AG04450 (cell line): ENCODE results near the gene CHTF18. TPM values are rescaled to one million over a fixed set of nuclear protein-coding genes. Genes with fewer than 3 reads are reported as not detected.

ENCODE experiments used
- CTCF ChIA-PET: fragments of 300-600, 350-600 bp; formaldehyde crosslinking; extraction: SDS; loops from one replicate; lab custom pipeline; 2022; ENCODE audit warnings: antibody characterized with exemption, inconsistent platforms; lab: Charles Lee
- POLR2A ChIA-PET: fragments of 350-600 bp; formaldehyde crosslinking; extraction: SDS; loops from one replicate; lab custom pipeline; 2021; ENCODE audit warnings: antibody characterized with exemption, inconsistent platforms; lab: Yijun Ruan, JAX
- DNase-seq: peaks from one replicate; pipeline ENCODE4 v3.0.0-alpha.2; 2011; ENCODE audit warnings: low read depth, low spot score
- H3K27ac ChIP-seq: one replicate; pipeline ENCODE4 v1.5.1; 2012; ENCODE audit warnings: low read depth, low read length, control low read depth
- H3K27me3 ChIP-seq: one replicate; pipeline ENCODE4 v1.6.0; 2012; ENCODE audit warnings: low read length; ENCODE audit not compliant: control insufficient read depth, insufficient read depth
- H3K4me3 ChIP-seq: 2 replicates; pipeline ENCODE4 v1.5.1; 2011; ENCODE audit warnings: mild to moderate bottlenecking, low read depth, low read length, control low read depth
- H3K9me3 ChIP-seq: 2 replicates; pipeline ENCODE4 v1.5.1; 2012; ENCODE audit warnings: low read length; ENCODE audit not compliant: control insufficient read depth, insufficient read depth
- polyA plus RNA-seq: library from polyadenylated mRNA; depleted of rRNA; stranded (reverse); fragments of >200 nt; gene quantifications from 2 replicates; pipeline ENCODE4 v1.2.3, GENCODE V29; 2011
- TF ChIP-seq, protein P1 (sequence below): IDR thresholded peaks from 2 replicates; pipeline ENCODE4 v1.5.1; 2011; ENCODE audit warnings: low read depth, low read length, control low read depth, inconsistent platforms

The CHTF18 gene
- polyA plus RNA-seq, 1 experiment = 1.1 TPM

DNA sequence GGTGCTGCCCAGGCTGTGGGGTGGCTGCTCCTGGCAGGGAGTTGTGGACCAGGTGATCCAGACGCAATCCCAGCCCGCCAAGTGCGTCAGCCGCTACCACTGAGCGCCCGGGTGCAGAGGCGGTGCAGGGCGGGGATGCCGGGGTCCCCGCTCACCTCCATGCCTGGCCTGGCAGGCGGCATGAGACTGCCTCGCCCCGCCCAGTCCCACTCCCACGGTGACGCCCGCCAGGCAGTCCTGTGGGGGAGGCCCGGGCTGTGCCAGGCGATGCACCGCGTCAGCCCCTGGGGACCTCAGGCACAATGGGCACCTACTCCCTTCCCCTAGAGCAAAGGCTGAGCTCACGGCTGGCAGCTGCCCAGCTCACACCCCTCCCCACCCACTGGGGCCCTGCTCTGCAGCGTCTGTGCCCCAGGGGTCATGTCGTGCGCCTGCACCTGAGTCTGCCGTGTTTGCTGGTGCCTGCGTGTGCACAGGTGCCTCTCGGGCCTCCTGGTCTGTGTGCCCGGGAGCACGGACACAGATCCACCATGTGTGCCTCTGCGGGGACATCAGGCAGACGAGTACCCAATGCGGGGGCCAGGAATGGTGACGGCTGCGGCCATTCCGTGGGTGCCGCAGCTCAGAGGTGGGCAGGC, 5.5 kb upstream of the CHTF18 start:
- POLR2A ChIA-PET = no interaction called here
- Histone ChIP-seq H3K27ac (no peak overlapping the region), H3K4me3 (no peak overlapping the region), H3K9me3 (no peaks in the 10 kb centered on the region; the same call in 1 of the 2 replicates), H3K27me3 (no peaks in the 10 kb centered on the region)
- no peak for DNase-seq
- TF ChIP-seq, protein P1, sequence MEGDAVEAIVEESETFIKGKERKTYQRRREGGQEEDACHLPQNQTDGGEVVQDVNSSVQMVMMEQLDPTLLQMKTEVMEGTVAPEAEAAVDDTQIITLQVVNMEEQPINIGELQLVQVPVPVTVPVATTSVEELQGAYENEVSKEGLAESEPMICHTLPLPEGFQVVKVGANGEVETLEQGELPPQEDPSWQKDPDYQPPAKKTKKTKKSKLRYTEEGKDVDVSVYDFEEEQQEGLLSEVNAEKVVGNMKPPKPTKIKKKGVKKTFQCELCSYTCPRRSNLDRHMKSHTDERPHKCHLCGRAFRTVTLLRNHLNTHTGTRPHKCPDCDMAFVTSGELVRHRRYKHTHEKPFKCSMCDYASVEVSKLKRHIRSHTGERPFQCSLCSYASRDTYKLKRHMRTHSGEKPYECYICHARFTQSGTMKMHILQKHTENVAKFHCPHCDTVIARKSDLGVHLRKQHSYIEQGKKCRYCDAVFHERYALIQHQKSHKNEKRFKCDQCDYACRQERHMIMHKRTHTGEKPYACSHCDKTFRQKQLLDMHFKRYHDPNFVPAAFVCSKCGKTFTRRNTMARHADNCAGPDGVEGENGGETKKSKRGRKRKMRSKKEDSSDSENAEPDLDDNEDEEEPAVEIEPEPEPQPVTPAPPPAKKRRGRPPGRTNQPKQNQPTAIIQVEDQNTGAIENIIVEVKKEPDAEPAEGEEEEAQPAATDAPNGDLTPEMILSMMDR = no peak
- CTCF ChIA-PET = interaction anchor here (0.5 kb wide), 1 partner anchor 9 kb away, joined by 3 read pairs; no protein-coding TSS in a partner anchor

DNA sequence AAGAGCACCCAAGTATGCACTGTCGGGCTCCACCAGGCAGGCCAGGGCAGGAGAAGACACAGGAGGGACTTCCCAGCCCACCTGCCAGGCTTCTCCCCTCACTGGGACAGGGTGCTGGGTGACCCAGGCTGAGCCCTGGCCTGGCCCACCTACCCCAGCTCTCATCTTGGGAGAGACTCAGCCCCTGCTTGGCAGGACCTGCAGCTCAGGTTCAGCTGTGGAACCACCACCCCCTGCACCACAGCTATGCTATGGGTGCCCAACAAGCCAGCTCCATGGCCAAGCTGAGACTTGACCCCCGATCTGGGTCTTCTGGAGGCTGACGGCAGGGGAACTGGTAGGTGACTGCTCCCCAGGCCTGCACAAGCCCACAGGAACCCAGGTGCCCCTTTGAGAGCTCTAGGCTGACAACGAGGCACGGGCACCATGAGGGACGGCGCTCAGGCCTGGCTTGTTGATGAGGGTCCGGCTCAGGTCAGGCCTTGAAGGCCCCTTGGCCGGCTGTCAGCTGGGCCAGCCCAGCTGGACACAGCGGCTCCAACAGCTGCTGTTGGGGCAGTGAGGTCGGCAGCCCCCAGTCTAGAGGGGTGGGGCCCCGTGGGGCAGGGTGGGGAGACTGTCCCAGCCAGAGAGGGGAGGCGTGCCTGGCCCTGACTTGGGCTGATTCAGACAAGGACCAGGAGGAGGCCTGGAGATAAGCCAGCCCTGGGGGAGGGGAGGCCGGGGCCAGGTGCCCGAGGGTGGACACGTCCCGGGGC, 4.8 kb upstream of the CHTF18 start:
- TF ChIP-seq, protein P1 = no peak
- ChIA-PET POLR2A (interaction anchor here (0.7 kb wide), 1 partner anchor 69 kb away, joined by 5 read pairs; no protein-coding TSS in a partner anchor), CTCF (interaction anchor here (0.5 to 1.5 kb wide), 2 partner anchors 10 to 43 kb away, joined by 3 read pairs; partner anchors contain the start of gene CIAO3)
- no peak overlapping the region for H3K4me3 ChIP-seq
- no peaks in the 10 kb centered on the region; the same call in 1 of the 2 replicates for H3K9me3 ChIP-seq
- no peak overlapping the region for H3K27ac ChIP-seq
- no peaks in the 10 kb centered on the region for H3K27me3 ChIP-seq
- DNase-seq = no peak

DNA sequence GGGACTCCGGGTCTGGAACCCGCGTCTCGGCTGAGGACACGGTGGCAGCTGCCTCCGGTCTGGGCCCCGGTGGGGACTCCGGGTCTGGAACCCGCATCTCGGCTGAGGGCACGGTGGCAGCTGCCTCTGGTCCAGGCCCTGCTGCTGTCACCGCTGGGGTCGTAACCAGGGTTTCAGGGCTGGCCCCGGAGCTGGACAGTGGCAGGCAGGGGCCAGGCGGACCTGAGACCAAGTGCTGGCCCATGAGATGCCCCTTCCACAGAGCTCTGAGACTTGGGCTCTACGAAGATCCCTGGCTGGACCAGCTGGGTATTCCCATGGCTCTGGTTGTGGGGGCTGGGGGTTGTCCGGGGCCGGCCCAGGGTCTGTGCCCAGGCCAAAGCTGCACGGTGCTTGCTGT, 4.0 kb upstream of the CHTF18 start:
- POLR2A ChIA-PET = no interaction called here
- Histone ChIP-seq H3K9me3 (no peaks in the 10 kb centered on the region; the same call in 1 of the 2 replicates), H3K27ac (no peak overlapping the region), H3K27me3 (no peaks in the 10 kb centered on the region), H3K4me3 (no peak overlapping the region)
- CTCF ChIA-PET = interaction anchor here (0.8 to 3.6 kb wide), 4 partner anchors 43 to 319 kb away, joined by 3 to 29 read pairs (median 3); partner anchors contain the start of gene CIAO3
- no peak for DNase-seq
- TF ChIP-seq, protein P1 = no peak

DNA sequence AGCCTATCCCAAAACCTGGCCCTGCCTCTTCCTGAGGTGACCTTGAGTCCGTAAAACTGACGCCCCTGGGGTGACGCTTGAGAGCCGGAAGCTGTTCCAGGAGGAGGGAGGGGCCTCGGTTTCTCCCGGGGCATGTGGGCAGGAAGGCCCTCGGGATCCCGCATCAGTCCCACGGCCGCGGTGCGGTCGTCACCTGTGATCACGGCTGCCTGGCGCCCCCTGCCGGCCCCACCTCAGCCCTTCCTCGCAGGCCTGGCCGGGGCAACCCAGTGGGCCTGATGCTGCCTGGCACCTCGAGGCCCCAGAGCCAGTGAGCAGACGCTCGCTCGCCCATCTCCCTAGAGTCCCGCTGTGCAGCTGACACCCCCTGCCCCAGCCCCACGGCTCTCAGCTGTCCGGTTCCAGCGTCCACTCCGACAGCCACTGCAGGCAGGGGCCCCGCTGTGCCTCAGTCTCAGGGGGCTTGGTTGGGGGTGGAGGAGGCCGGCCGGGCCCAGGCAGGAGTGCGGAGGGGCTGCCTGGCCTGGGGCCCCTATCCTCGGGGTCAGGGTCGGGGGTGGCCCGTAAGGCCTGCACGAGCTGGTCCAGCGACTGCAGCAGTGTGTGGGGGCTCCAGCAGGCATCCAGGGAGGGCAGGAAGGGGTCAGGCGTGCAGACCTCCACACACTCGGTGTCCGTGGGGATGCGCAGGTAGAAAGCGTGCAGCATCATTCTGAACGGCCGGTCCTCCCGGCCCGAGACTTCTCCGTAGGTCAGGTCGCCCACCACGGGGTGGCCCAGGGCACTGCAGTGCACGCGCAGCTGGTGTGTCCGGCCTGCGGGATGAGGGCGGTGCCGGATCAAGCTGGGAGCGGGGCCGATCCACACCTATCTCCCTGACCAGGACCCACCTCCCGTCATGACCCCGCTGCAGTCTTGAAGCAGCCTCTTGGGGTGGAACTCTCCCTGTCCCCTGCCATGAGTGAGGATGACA, 2.6 kb upstream of the CHTF18 start:
- CTCF ChIA-PET = interaction anchor here (0.5 to 3.6 kb wide), 7 partner anchors 44 to 317 kb away, joined by 3 to 29 read pairs (median 3); partner anchors contain the start of gene CIAO3
- POLR2A ChIA-PET = interaction anchor here (0.8 kb wide), 1 partner anchor 76 kb away, joined by 4 read pairs; no protein-coding TSS in a partner anchor
- TF ChIP-seq, protein P1 = peak; percentile 51
- Histone ChIP-seq H3K27ac (no peak overlapping the region), H3K9me3 (no peaks in the 10 kb centered on the region; the same call in 1 of the 2 replicates), H3K4me3 (no peak overlapping the region; the same call in 1 of the 2 replicates), H3K27me3 (no peaks in the 10 kb centered on the region)
- DNase-seq = no peak
